LHCN-M2 (cell line): Measurements from ENCODE around the gene CD46. TPM values are rescaled to one million over a fixed set of nuclear protein-coding genes. Genes with fewer than 3 reads are reported as not detected.
"Not testable (repeated sequence)": the region's sequence is repeated elsewhere in the genome, so short reads cannot be mapped to it uniquely, and the experiment has no call there.

Experiments used
- DNase-seq: peaks from one replicate; pipeline ENCODE4 v3.0.0-alpha.2; 2012; ENCODE audit warnings: low read depth
- total RNA-seq: library from RNA; depleted of rRNA; stranded (reverse); fragments of >200 nt; gene quantifications from 2 replicates; pipeline ENCODE4 v1.2.3, GENCODE V29; 2014

Gene CD46
- total RNA-seq, 1 experiment from 2014 or later = 72.6 TPM

GRCh38 chr1:207750631-207751305, 1.1 kb upstream of the CD46 start:
- DNase-seq = no peak

GRCh38 chr1:207751463-207751789, 428 bp upstream of the CD46 start:
- DNase-seq = not testable (repeated sequence)

- DNase-seq = peak; percentile 21
Measured at GRCh38 chr1:207752456-207752998, 673 bp downstream of the CD46 start.

- no peak for DNase-seq
Measured at GRCh38 chr1:207753611-207754010, 1.8 kb downstream of the CD46 start.

- DNase-seq = no peak
Measured at GRCh38 chr1:207754011-207754410, 2.2 kb downstream of the CD46 start.

GRCh38 chr1:207754974-207755700, 3.3 kb downstream of the CD46 start:
- DNase-seq = no peak

- no peak for DNase-seq
Measured at GRCh38 chr1:207755846-207756693, 4.2 kb downstream of the CD46 start.

- DNase-seq = no peak
Measured at GRCh38 chr1:207762622-207763021, 10.8 kb downstream of the CD46 start.

GRCh38 chr1:207763091-207763490, 11.2 kb downstream of the CD46 start:
- no peak for DNase-seq

- DNase-seq = no peak
Measured at GRCh38 chr1:207763972-207764371, 12.1 kb downstream of the CD46 start.

GRCh38 chr1:207766569-207766968, 14.7 kb downstream of the CD46 start:
- DNase-seq = no peak

GRCh38 chr1:207770514-207770913, 18.7 kb downstream of the CD46 start:
- DNase-seq = not testable (repeated sequence)

GRCh38 chr1:207776045-207776444, 24.2 kb downstream of the CD46 start:
- DNase-seq = not testable (repeated sequence)

GRCh38 chr1:207777412-207777811, 25.6 kb downstream of the CD46 start:
- not testable (repeated sequence) for DNase-seq

GRCh38 chr1:207779008-207779407, 27.2 kb downstream of the CD46 start:
- DNase-seq = no peak

GRCh38 chr1:207781312-207781711, 29.5 kb downstream of the CD46 start:
- DNase-seq = no peak

- peak; percentile 21 for DNase-seq
Measured at GRCh38 chr1:207787776-207788175, 35.9 kb downstream of the CD46 start.

GRCh38 chr1:207789386-207789785, 37.5 kb downstream of the CD46 start:
- DNase-seq = no peak

- no peak for DNase-seq
Measured at GRCh38 chr1:207789792-207790787, 38.2 kb downstream of the CD46 start.

- no peak for DNase-seq
Measured at GRCh38 chr1:207791290-207791689, 39.4 kb downstream of the CD46 start.

GRCh38 chr1:207793327-207793726, 41.5 kb downstream of the CD46 start:
- no peak for DNase-seq
